PFSK-1 (cell line): ENCODE data around the gene GALNT9.

Experiments
- FOXP2 ChIP-seq: optimal IDR thresholded peaks from 2 replicates; pipeline ENCODE3; 2011; ENCODE audit warnings: borderline replicate concordance, control low read depth, inconsistent platforms; ENCODE audit not compliant: insufficient read depth; ENCODE audit errors: extremely low read length, extremely low read depth
- POLR2AphosphoS5 ChIP-seq: IDR thresholded peaks from 2 replicates; pipeline ENCODE4 v1.6.1; 2012; ENCODE audit warnings: low read depth, mild to moderate bottlenecking, control low read depth, low read length, moderate library complexity
- SIN3A ChIP-seq: IDR thresholded peaks from 2 replicates; pipeline ENCODE4 v1.6.1; 2012; ENCODE audit warnings: mild to moderate bottlenecking, low read length, moderate library complexity, borderline replicate concordance; ENCODE audit not compliant: insufficient read depth
- TAF1 ChIP-seq: IDR thresholded peaks from 2 replicates; pipeline ENCODE4 v1.6.1; 2012; ENCODE audit warnings: low read length, control low read depth, borderline replicate concordance; ENCODE audit not compliant: insufficient read depth
- TF ChIP-seq, protein P1 (sequence below), 2 experiments: IDR thresholded peaks; 2 replicates each; pipeline versions ENCODE4 v1.6.1 to v1.8.0; 2011 to 2012; ENCODE audit warnings: low read depth in 2 of 2, low read length in 2 of 2, control low read depth in 1 of 2, inconsistent platforms in 1 of 2, mild to moderate bottlenecking in 1 of 2, moderate library complexity in 1 of 2; ENCODE audit not compliant: insufficient read depth in 1 of 2

The GALNT9 gene

DNA sequence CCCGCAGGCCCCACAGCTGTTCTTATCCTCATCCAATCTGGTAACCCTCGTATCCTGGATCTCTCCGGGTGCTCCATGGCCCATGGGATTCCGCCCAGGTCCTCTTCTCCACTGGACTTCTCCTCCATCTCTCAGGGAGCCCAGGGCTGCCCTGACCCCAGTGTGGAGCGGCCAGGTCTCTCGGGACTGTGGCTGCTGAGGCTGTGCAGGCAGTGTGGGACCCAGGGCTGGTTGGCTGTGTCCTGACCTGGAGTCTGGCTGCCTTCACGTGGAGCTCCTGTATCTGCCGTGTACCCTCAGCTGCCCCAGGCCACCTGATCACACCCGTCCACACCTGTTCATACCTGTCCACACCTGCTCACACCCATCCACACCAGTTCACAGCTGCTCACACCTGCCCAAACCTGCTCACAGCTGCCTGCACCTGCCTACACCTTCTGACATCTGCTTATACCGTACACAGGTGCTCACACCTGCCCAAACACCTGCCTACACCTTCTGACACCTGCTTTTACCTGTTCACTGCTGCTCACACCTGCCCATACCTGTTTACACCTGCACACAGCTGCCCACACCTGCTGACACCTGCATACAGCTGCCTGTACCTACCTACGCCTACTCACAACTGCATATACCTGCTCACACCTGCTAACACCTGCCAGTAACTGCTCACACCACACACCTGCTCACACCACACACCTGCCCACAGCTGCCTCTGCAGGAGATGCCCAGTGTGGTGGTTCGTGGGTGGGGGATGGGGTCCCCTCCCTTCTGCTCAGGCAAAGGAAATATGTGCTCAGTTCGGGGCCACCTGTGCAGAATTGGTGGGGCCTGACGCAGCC, 92.2 kb downstream of the GALNT9 start:
- TF ChIP-seq, protein P1, sequence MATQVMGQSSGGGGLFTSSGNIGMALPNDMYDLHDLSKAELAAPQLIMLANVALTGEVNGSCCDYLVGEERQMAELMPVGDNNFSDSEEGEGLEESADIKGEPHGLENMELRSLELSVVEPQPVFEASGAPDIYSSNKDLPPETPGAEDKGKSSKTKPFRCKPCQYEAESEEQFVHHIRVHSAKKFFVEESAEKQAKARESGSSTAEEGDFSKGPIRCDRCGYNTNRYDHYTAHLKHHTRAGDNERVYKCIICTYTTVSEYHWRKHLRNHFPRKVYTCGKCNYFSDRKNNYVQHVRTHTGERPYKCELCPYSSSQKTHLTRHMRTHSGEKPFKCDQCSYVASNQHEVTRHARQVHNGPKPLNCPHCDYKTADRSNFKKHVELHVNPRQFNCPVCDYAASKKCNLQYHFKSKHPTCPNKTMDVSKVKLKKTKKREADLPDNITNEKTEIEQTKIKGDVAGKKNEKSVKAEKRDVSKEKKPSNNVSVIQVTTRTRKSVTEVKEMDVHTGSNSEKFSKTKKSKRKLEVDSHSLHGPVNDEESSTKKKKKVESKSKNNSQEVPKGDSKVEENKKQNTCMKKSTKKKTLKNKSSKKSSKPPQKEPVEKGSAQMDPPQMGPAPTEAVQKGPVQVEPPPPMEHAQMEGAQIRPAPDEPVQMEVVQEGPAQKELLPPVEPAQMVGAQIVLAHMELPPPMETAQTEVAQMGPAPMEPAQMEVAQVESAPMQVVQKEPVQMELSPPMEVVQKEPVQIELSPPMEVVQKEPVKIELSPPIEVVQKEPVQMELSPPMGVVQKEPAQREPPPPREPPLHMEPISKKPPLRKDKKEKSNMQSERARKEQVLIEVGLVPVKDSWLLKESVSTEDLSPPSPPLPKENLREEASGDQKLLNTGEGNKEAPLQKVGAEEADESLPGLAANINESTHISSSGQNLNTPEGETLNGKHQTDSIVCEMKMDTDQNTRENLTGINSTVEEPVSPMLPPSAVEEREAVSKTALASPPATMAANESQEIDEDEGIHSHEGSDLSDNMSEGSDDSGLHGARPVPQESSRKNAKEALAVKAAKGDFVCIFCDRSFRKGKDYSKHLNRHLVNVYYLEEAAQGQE (IDR thresholded peaks at IDR 0.05; ENCODE audit: insufficient read depth in 1 of 2, low read depth in 2 of 2, low read length in 2 of 2) = no peak
- TF ChIP-seq SIN3A (no peak), TAF1 (no peak), FOXP2 (no peak), POLR2AphosphoS5 (no peak)

DNA sequence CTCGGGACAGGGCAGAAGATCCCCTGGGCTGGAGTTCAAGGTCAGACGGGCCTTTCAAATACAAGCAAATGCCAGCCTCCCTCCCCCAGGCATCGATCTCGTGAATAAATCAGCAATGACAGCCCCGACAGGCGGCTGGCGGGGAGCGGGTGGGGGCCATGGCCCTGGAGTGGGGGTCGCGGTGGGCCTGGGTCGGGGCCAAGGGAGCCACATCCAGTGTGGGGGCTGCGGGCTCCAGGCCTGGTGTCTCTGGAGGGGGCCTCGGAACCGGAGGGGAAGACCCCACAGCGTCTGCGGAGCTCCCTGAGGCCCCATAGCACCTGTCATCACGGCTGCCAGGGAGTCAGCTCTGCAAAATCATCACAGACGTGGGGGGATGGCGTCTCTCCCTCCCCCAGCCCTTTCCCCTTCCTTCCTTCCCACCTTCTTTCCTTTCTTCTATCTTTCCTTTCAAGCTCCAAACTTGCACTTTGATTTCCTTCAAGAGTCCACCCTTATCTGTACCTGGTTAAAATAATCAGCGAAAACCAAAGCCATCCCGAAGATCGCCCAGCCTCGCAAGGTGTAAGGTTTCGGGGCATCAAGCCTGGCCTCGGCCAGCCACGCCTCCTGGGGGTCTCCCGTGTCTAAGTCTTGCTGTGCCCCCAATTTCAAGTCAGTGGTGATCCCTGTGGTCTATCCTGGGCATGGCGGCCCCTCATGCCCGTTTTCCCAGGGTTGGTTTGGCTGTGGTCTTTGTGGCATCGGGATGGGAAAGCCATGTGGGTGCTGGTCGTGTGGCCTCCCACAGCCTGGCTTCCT, 93.1 kb downstream of the GALNT9 start:
- TF ChIP-seq TAF1 = no peak
- TF ChIP-seq SIN3A = no peak
- TF ChIP-seq POLR2AphosphoS5 = no peak

DNA sequence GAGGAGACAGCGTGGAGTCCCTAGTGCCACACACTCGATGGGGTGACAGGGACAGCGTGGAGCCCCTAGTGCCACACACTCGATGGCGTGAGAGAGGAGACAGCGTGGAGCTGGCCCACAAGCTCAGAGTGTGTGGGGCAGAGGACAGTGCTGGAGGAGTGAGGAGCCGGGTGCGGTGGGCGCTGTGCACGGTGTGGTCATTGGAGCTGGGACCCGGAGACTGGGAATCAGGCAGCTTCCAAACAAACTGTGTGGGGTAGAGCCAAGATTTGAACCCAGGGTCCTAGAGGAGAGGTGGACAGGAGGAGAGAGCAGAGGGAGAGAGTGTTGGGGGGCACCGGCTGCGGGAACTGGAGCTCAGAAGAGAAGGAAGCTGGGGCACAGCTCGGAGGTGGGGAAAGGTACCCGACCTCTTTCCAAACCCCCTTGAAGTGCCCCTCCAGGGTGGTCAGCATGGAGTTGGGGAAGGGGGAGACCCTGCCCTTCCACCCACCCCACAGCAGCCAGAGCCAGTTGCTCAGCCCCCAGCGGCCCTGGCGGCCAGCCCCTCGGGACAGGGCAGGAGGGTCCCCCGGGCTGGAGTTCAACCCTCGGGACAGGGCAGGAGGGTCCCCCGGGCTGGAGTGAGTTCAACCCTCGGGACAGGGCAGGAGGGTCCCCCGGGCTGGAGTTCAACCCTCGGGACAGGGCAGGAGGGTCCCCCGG, 94.1 kb downstream of the GALNT9 start:
- no peak for TF ChIP-seq POLR2AphosphoS5
- TF ChIP-seq SIN3A = no peak
- TF ChIP-seq, protein P1 (IDR thresholded peaks at IDR 0.05; ENCODE audit: insufficient read depth in 1 of 2, low read depth in 2 of 2, low read length in 2 of 2) = no peak
- TF ChIP-seq FOXP2 = no peak
- no peak for TF ChIP-seq TAF1

DNA sequence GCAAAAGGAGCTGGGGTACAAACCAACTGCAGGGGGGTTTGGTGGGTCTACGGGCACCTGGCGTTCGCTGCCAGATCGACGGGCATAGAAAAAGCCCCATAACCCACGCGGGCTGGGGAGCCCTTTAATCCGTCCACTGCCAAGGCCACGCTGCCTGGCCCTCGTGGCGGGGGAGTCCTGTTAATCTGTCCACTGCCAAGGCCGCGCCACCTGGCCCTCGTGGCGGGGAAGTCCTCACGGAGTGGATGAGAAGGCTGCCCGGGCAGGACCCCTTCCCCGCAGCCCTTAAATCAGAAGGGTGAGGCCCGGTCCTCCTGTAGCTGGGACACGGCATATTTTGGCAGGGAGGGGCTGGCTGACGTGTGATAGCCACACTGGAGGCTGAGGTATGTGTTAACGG, 99.0 kb downstream of the GALNT9 start:
- TF ChIP-seq, protein P1 (IDR thresholded peaks at IDR 0.05; ENCODE audit: insufficient read depth in 1 of 2, low read depth in 2 of 2, low read length in 2 of 2) = no peak
- TF ChIP-seq TAF1 = no peak
- no peak for TF ChIP-seq SIN3A
- no peak for TF ChIP-seq POLR2AphosphoS5
- no peak for TF ChIP-seq FOXP2

DNA sequence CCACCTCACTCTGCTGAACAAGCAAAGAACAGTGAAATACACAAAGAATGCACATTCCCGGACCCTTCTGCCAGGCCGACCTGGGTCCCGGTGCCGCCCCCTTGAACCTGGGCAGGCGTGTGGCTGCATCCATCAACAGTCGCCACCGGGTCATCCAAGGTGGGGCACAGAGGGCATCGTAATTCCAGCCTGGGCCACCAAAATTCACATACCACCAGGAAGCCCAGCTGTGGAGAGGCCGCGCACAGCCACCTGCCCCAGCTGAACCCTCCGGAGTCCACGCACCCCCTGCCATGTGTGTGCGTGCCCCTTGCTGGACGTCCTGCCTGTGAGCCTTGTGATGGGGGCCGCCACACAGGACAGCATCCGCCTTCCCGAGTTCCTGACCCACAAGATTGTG, 99.5 kb downstream of the GALNT9 start:
- TF ChIP-seq TAF1 (no peak), SIN3A (no peak), FOXP2 (no peak), POLR2AphosphoS5 (no peak)
- TF ChIP-seq, protein P1 (IDR thresholded peaks at IDR 0.05; ENCODE audit: insufficient read depth in 1 of 2, low read depth in 2 of 2, low read length in 2 of 2) = no peak
